ENCODE data around the gene DUSP12.
"Not testable (repeated sequence)": the region's sequence is repeated elsewhere in the genome, so short reads cannot be mapped to it uniquely, and the experiment has no call there.

DUSP12 gene

DNA sequence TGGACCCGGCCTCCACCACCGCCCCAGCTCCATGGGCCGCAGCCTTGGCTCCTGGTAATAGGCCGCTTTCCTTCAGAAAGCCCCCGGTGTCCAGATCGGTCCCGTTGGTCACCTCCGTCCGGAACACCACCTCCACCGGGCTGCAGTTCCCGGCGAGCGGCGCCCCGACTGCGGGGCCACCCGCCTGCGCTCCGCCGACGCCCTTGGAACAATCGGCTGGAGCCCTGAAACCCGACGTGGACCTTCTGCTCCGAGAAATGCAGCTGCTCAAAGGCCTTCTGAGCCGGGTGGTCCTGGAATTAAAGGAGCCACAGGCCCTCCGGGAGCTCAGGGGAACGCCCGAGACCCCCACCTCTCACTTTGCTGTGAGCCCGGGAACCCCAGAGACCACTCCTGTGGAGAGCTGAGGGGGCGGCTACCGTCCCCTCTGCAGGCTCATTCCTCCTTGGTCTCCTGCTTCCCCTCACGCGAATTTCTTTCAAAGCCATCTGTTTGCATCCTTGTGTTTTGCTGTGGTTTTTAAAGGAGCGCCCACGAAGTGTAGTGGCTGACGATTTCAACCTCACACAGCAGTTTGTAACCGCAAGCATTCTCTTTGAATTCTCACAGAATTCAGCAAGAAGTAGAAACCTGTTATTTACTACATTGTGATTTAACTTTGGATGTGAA, 22.2 kb upstream of the DUSP12 start:
- DNase-seq (ENCODE audit: low spot score) = peak; percentile 62

DNA sequence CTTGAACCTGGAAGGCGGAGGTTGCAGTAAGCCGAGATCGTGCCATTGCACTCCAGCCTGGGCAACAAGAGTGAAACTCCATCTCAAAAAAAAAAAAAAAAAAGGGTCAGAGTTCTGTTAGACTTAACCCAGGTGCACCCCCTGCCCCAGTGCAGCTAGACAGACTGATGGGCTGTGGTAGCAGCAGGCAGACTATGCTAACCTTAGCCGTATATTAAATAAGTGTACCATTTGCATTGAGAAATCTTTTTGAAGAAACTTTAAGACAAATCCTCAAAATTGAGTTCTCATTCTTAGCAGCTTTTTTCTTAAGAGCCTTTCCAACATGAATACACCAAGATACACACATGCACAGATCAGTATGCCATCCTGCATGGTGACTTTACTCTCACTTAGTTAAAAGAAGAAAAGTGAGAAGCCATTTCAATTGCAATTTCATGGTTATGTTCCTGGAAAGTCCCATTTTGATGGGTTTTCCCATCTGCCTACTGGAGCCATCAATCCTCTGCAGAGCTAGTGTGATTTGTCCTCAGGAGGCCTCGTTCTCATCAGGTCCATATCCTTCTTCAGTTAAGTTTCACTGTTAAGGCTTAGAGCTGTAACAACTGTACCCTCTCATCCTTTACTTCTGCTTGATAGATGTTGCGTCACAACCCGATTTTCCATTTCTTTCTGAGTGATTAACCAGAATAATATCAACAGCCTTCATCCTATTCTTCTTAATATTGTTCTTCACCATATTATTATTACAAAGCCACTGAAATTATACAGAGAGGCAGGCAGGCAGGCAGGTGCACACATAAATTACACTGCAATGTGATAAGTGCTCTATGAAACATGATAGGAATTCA, 21.0 kb upstream of the DUSP12 start:
- DNase-seq (ENCODE audit: low spot score) = no peak

GRCh38 chr1:161730050-161730564, 19.5 kb upstream of the DUSP12 start:
- DNase-seq (ENCODE audit: low spot score) = peak; percentile 77

DNA sequence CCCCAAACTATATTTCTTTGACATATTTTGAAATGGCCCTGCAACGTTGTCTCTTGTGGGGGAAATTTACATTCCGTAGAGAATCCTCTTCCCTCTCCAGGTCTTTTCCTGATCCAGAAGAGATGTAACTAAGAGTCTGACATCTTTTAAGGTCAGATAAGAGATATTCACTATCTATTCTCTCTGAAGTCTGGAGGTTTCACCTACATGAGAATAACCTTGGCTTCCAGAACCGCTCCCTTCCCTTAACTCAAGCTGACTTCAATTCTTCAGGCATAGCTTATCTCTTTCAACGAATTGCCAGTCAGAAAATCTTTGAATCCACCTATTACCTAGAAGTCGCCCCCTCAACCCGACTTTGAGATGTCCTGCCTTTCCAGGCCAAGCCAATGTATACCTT, 18.3 kb upstream of the DUSP12 start:
- no peak for DNase-seq (ENCODE audit: low spot score)

GRCh38 chr1:161731981-161732718, 17.4 kb upstream of the DUSP12 start:
- no peak for DNase-seq (ENCODE audit: low spot score)

DNA sequence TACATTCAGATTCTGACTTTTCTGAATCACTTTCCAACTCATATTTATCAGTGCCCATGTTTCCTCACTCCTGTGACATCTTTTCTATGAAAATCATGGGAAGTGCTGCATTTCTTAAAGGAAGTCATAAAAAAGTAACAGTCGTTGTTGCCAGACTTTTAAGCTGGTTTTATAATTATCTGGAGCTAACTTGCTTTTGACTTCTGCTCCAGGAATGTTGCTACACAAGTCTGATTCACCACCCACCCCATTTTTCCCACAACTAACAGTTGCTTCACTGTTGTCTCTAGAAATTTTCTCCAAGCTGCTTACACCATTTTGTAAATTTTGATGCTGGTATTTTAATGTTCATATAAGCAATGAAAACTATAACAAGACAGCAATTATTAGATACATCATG, 16.1 kb upstream of the DUSP12 start:
- no peak for DNase-seq (ENCODE audit: low spot score)

- no peak for DNase-seq (ENCODE audit: low spot score)
These were observed 13.7 kb upstream of the DUSP12 start for GRCh38 chr1:161735837-161736236.

GRCh38 chr1:161736335-161736969, 13.1 kb upstream of the DUSP12 start:
- peak; percentile 34 for DNase-seq (ENCODE audit: low spot score)

DNA sequence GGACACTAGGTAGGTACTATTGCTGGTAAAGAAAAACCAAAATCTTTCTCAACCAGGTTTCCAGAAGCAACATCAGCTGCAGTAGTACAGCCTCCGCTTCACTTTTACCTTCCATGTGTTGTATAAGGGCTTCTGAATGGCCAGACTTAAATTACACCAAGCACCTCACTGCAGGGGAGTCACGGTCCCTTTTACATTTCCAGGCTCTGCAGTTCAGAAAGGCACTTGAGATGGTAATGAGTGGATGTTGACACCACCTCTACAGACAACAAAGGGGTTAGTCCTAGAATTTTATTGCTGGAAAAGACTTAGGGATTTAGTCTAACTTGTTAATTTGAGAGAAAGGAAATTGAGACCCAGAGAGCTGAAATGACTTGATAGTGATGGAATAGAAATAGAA, 12.0 kb upstream of the DUSP12 start:
- DNase-seq (ENCODE audit: low spot score) = no peak

- peak; percentile 59 for DNase-seq (ENCODE audit: low spot score)
These were observed 10.8 kb upstream of the DUSP12 start for GRCh38 chr1:161738627-161739287.

DNA sequence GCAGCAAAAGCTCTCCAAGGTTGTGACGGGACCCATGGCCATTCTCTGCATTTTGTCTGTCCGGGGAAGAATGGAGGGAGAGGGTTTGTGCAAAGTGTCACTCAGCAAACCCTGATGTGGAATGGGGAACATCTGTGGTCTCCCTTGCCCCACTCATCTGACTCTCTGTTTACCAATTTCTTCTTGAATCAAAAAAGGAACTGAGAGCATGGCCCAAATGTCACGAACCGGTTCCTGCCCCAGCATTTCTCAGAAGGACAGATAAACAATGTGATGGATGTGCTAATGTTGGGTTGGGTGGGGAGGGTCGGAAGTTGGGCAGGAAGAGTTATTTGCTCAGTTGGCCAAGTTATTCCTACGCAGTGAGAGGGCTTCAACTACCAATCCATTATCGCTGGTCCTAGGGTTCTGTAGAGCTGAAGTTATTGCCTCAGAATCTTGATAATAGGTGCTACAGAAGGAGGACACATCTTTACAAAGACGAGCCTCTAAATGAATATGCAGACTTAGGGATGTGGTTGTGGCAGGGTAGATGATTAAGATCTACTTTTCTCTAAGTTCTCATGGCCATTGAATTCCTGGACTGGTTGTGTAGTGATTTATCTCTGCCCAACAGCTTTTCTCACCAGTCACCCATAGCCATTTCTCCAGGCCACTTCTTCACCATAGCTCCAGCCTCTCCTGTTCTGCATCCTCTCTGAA, 9.6 kb upstream of the DUSP12 start:
- DNase-seq (ENCODE audit: low spot score) = no peak

GRCh38 chr1:161740921-161741320, 8.7 kb upstream of the DUSP12 start:
- DNase-seq (ENCODE audit: low spot score) = no peak

- DNase-seq (ENCODE audit: low spot score) = no peak
These were observed 6.4 kb upstream of the DUSP12 start for GRCh38 chr1:161743231-161743630.

GRCh38 chr1:161747801-161748200, 1.8 kb upstream of the DUSP12 start:
- DNase-seq (ENCODE audit: low spot score) = no peak

- peak; percentile 53 for DNase-seq (ENCODE audit: low spot score)
These were observed 14.0 kb downstream of the DUSP12 start for GRCh38 chr1:161763522-161764098.

GRCh38 chr1:161766102-161766981, 16.8 kb downstream of the DUSP12 start, which contains the start of gene ATF6:
TSS of gene ATF6 (plus strand) at chr1:161766320. CDS start at chr1:161766361, 41 bp downstream.
- peak; percentile 87 for DNase-seq (ENCODE audit: low spot score)

DNA sequence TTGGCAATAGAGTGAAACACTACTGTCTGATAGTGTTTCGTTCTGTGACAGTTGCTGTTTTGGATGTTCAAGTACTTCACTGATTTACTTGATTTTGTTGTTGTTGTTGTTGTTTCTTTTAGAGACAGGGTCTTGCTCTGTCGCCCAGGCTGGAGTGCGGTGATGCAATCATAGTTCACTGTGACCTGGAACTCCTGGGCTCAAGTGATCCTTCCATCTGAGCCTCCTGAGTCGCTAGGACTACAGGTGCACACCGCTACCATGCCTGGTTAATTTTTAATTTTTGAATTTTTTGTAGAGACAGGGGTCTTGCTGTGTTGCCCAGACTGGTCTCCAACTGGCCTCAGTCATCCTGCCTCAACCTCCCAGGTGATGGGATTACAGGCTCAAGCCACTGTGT, 18.9 kb downstream of the DUSP12 start:
- DNase-seq (ENCODE audit: low spot score) = no peak

DNA sequence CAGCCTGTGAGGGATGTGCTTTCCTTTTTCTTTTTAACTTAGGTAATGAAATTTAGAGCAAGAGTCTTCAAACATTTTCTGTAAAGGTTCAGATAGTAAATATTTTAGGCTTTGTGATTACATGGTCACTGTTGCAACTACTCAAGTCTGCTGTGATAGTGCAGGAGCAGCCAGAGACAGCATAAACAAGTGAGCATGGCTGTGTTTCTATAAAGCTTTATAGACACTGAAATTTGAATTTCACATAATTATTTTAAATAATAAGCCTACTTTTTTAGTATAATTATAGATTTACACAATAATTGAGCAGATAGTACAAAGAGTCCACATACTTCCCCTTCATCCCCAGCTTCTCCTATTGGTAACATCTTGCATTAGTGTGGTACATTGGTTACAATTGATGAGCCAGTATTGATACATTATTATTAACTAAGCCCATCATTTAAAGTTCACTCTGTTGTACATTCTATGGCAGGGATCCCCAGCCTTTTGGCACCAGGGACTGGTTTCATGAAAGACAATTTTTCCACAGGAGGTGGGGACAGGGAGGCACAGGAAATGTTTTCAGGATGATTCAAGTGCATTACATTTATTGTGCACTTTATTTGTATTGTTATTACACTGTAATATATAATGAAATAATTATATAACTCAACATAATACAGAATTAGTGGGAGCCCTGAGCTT, 19.5 kb downstream of the DUSP12 start:
- DNase-seq (ENCODE audit: low spot score) = no peak

DNA sequence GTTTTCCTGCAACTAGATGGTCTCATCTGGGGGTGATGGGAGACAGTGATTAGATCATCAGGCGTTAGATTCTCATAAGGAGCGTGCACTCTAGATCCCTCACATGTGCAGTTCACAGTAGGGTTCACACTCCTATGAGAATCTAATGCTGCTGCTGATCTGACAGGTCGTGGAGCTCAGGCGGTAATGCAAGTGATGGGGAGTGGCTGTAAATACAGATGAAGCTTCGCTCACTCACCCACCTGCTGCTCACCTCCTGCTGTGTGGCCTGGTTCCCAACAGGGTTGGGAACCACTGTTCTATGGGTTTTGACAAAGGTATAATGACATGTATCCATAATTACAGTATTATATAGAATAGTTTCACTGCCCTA, 20.1 kb downstream of the DUSP12 start:
- not testable (repeated sequence) for DNase-seq (ENCODE audit: low spot score)

All from activated CD4-positive, alpha-beta T cell treated with anti-CD3 and anti-CD28 coated beads, Interleukin-2, Interleukin-4, amounts not matched to agents 100 ng/mL and 50 ng/mL, durations not matched to agents 16 hours and 8 hours (primary cell).